GM12875 (cell line): ENCODE results near the gene PLA2G2D.

Source experiments
- H3K4me3 ChIP-seq: one replicate; pipeline ENCODE4 v1.5.1; 2011; ENCODE audit warnings: low read depth, low read length, control low read depth
- CTCF ChIP-seq: IDR thresholded peaks from 2 replicates; pipeline ENCODE4 v1.5.1; 2011; ENCODE audit warnings: low read depth, mild to moderate bottlenecking, control low read depth, inconsistent platforms, low read length, moderate library complexity, borderline replicate concordance; ENCODE audit not compliant: insufficient read depth

Gene PLA2G2D

GRCh38 chr1:20119347-20119746 is at the start of gene PLA2G2D:
Gene PLA2G2D (minus strand): TSS chr1:20119536. CDS start chr1:20119498, 38 bp downstream.
- no peak within 1 kb of the TSS for H3K4me3 ChIP-seq
- no peak for TF ChIP-seq CTCF

- no peak for TF ChIP-seq CTCF
These were observed 49.5 kb upstream of the PLA2G2D start for GRCh38 chr1:20168564-20169491.

GRCh38 chr1:20167126-20167525 is 47.8 kb upstream of the PLA2G2D start:
- TF ChIP-seq CTCF = no peak
- no peak overlapping the region for H3K4me3 ChIP-seq

More at GRCh38 chr1:20168564-20169491, 49.5 kb upstream of the PLA2G2D start:
- H3K4me3 ChIP-seq = no peak overlapping the region

GRCh38 chr1:20166051-20166450 is 46.7 kb upstream of the PLA2G2D start:
- no peak for TF ChIP-seq CTCF
- H3K4me3 ChIP-seq = no peak overlapping the region

- peak; percentile 54; the same call in 1 of the 2 replicates for TF ChIP-seq CTCF
- no peak overlapping the region for H3K4me3 ChIP-seq
These were observed 46.2 kb upstream of the PLA2G2D start for GRCh38 chr1:20165522-20165951.

GRCh38 chr1:20164694-20165202 is 45.4 kb upstream of the PLA2G2D start:
- no peak for TF ChIP-seq CTCF
- no peak overlapping the region for H3K4me3 ChIP-seq
